HG03135 (cell line): ENCODE results near the gene THSD7B.
"Not testable (repeated sequence)": the region's sequence is repeated elsewhere in the genome, so short reads cannot be mapped to it uniquely, and the experiment has no call there.

Source experiments
- ATAC-seq: cut with Tn5 transposase; IDR thresholded peaks from one replicate; pipeline ENCODE4 v1.9.1; 2021; ENCODE audit warnings: mild to moderate bottlenecking, moderate library complexity; ENCODE audit not compliant: unreplicated experiment

Gene THSD7B

GRCh38 chr2:137233091-137233490, 467.7 kb downstream of the THSD7B start:
- no peak for ATAC-seq

- no peak for ATAC-seq
Observed at GRCh38 chr2:137237055-137237454, 471.7 kb downstream of the THSD7B start.

GRCh38 chr2:137238065-137238464, 472.7 kb downstream of the THSD7B start:
- no peak for ATAC-seq

- no peak for ATAC-seq
Observed at GRCh38 chr2:137249463-137250130, 484.3 kb downstream of the THSD7B start.

GRCh38 chr2:137250401-137250800, 485.1 kb downstream of the THSD7B start:
- ATAC-seq: no peak

- ATAC-seq: no peak
Observed at GRCh38 chr2:137251045-137251444, 485.7 kb downstream of the THSD7B start.

GRCh38 chr2:137252934-137253333, 487.6 kb downstream of the THSD7B start:
- no peak for ATAC-seq

- ATAC-seq: no peak
Observed at GRCh38 chr2:137254052-137254451, 488.7 kb downstream of the THSD7B start.

- ATAC-seq: no peak
Observed at GRCh38 chr2:137255345-137255744, 490.0 kb downstream of the THSD7B start.

- no peak for ATAC-seq
Observed at GRCh38 chr2:137255990-137256389, 490.6 kb downstream of the THSD7B start.

- ATAC-seq: no peak
Observed at GRCh38 chr2:137261881-137262585, 496.7 kb downstream of the THSD7B start.

GRCh38 chr2:137262594-137262993, 497.2 kb downstream of the THSD7B start:
- ATAC-seq: no peak

GRCh38 chr2:137287913-137288639, 522.7 kb downstream of the THSD7B start:
- no peak for ATAC-seq

GRCh38 chr2:137291836-137292570, 526.7 kb downstream of the THSD7B start:
- no peak for ATAC-seq

GRCh38 chr2:137298377-137298776, 533.0 kb downstream of the THSD7B start:
- no peak for ATAC-seq

- no peak for ATAC-seq
Observed at GRCh38 chr2:137300987-137301386, 535.6 kb downstream of the THSD7B start.

GRCh38 chr2:137302957-137303356, 537.6 kb downstream of the THSD7B start:
- no peak for ATAC-seq

GRCh38 chr2:137316075-137316474, 550.7 kb downstream of the THSD7B start:
- ATAC-seq: no peak

GRCh38 chr2:137321566-137321965, 556.2 kb downstream of the THSD7B start:
- no peak for ATAC-seq

- not testable (repeated sequence) for ATAC-seq
Observed at GRCh38 chr2:137331562-137331961, 566.2 kb downstream of the THSD7B start.
